Measurements from ENCODE around the gene GLT6D1.

GLT6D1 gene

GRCh38 chr9:135582966-135583687 lies 56.2 kb downstream of the GLT6D1 start:
- Histone ChIP-seq H3K36me3 (ENCODE audit: control insufficient read depth in 2 of 2, insufficient read depth in 2 of 2, low read length in 2 of 2) (no peaks in the 10 kb centered on the region), H3K9ac (ENCODE audit: low read length in 2 of 2) (no peak overlapping the region), H3K4me1 (ENCODE audit: control insufficient read depth, insufficient read depth, low read length) (no peaks in the 10 kb centered on the region), H3K27me3 (ENCODE audit: control insufficient read depth in 1 of 2, insufficient read depth in 2 of 2, low read length in 2 of 2) (peaks cover 0 to 17% of the 10 kb centered on the region in 2 donors), H3K4me3 (ENCODE audit: low read length in 2 of 2) (no peak overlapping the region), H3K9me3 (ENCODE audit: control insufficient read depth in 2 of 2, low read length in 2 of 2) (no peaks in the 10 kb centered on the region), H3K27ac (ENCODE audit: low read length) (no peak overlapping the region)

GRCh38 chr9:135582541-135582940 lies 56.8 kb downstream of the GLT6D1 start:
- Histone ChIP-seq H3K27ac (ENCODE audit: low read length) (no peak overlapping the region), H3K9ac (ENCODE audit: low read length in 2 of 2) (no peak overlapping the region), H3K4me1 (ENCODE audit: control insufficient read depth, insufficient read depth, low read length) (no peaks in the 10 kb centered on the region), H3K36me3 (ENCODE audit: control insufficient read depth in 2 of 2, insufficient read depth in 2 of 2, low read length in 2 of 2) (no peaks in the 10 kb centered on the region), H3K4me3 (ENCODE audit: low read length in 2 of 2) (no peak overlapping the region), H3K27me3 (ENCODE audit: control insufficient read depth in 1 of 2, insufficient read depth in 2 of 2, low read length in 2 of 2) (peaks cover 0 to 17% of the 10 kb centered on the region in 2 donors), H3K9me3 (ENCODE audit: control insufficient read depth in 2 of 2, low read length in 2 of 2) (no peaks in the 10 kb centered on the region)

GRCh38 chr9:135581636-135582426 lies 57.5 kb downstream of the GLT6D1 start:
- H3K27me3 ChIP-seq (ENCODE audit: control insufficient read depth in 1 of 2, insufficient read depth in 2 of 2, low read length in 2 of 2) = peaks cover 0 to 17% of the 10 kb centered on the region in 2 donors
- H3K36me3 ChIP-seq (ENCODE audit: control insufficient read depth in 2 of 2, insufficient read depth in 2 of 2, low read length in 2 of 2) = no peaks in the 10 kb centered on the region
- H3K9ac ChIP-seq (ENCODE audit: low read length in 2 of 2) = no peak overlapping the region
- H3K9me3 ChIP-seq (ENCODE audit: control insufficient read depth in 2 of 2, low read length in 2 of 2) = no peaks in the 10 kb centered on the region
- no peaks in the 10 kb centered on the region for H3K4me1 ChIP-seq (ENCODE audit: control insufficient read depth, insufficient read depth, low read length)
- no peak overlapping the region for H3K27ac ChIP-seq (ENCODE audit: low read length)
- no peak overlapping the region for H3K4me3 ChIP-seq (ENCODE audit: low read length in 2 of 2)

- Histone ChIP-seq H3K27ac (ENCODE audit: low read length) (no peak overlapping the region), H3K36me3 (ENCODE audit: control insufficient read depth in 2 of 2, insufficient read depth in 2 of 2, low read length in 2 of 2) (no peaks in the 10 kb centered on the region), H3K27me3 (ENCODE audit: control insufficient read depth in 1 of 2, insufficient read depth in 2 of 2, low read length in 2 of 2) (peaks cover 0 to 13% of the 10 kb centered on the region in 2 donors), H3K4me3 (ENCODE audit: low read length in 2 of 2) (no peak overlapping the region), H3K9me3 (ENCODE audit: control insufficient read depth in 2 of 2, low read length in 2 of 2) (no peaks in the 10 kb centered on the region), H3K4me1 (ENCODE audit: control insufficient read depth, insufficient read depth, low read length) (no peaks in the 10 kb centered on the region), H3K9ac (ENCODE audit: low read length in 2 of 2) (no peak overlapping the region)
Measured at GRCh38 chr9:135580664-135581380, 58.5 kb downstream of the GLT6D1 start.

- no peak overlapping the region for H3K9ac ChIP-seq (ENCODE audit: low read length in 2 of 2)
- H3K27ac ChIP-seq (ENCODE audit: low read length) = no peak overlapping the region
- H3K9me3 ChIP-seq (ENCODE audit: control insufficient read depth in 2 of 2, low read length in 2 of 2) = no peaks in the 10 kb centered on the region
- H3K27me3 ChIP-seq (ENCODE audit: control insufficient read depth in 1 of 2, insufficient read depth in 2 of 2, low read length in 2 of 2) = peaks cover 0 to 13% of the 10 kb centered on the region in 2 donors
- H3K36me3 ChIP-seq (ENCODE audit: control insufficient read depth in 2 of 2, insufficient read depth in 2 of 2, low read length in 2 of 2) = no peaks in the 10 kb centered on the region
- H3K4me3 ChIP-seq (ENCODE audit: low read length in 2 of 2) = no peak overlapping the region
- no peaks in the 10 kb centered on the region for H3K4me1 ChIP-seq (ENCODE audit: control insufficient read depth, insufficient read depth, low read length)
Measured at GRCh38 chr9:135579889-135580660, 59.3 kb downstream of the GLT6D1 start.

GRCh38 chr9:135579356-135579755 lies 60.0 kb downstream of the GLT6D1 start:
- Histone ChIP-seq H3K36me3 (ENCODE audit: control insufficient read depth in 2 of 2, insufficient read depth in 2 of 2, low read length in 2 of 2) (no peaks in the 10 kb centered on the region), H3K9ac (ENCODE audit: low read length in 2 of 2) (no peak overlapping the region), H3K4me1 (ENCODE audit: control insufficient read depth, insufficient read depth, low read length) (no peaks in the 10 kb centered on the region), H3K27ac (ENCODE audit: low read length) (no peak overlapping the region), H3K4me3 (ENCODE audit: low read length in 2 of 2) (no peak overlapping the region), H3K9me3 (ENCODE audit: control insufficient read depth in 2 of 2, low read length in 2 of 2) (no peaks in the 10 kb centered on the region), H3K27me3 (ENCODE audit: control insufficient read depth in 1 of 2, insufficient read depth in 2 of 2, low read length in 2 of 2) (peaks cover under 1 to 11% of the 10 kb centered on the region in 2 donors)

- no peaks in the 10 kb centered on the region for H3K4me1 ChIP-seq (ENCODE audit: control insufficient read depth, insufficient read depth, low read length)
- peaks cover 3 to 12% of the 10 kb centered on the region in 2 donors for H3K27me3 ChIP-seq (ENCODE audit: control insufficient read depth in 1 of 2, insufficient read depth in 2 of 2, low read length in 2 of 2)
- no peak overlapping the region for H3K27ac ChIP-seq (ENCODE audit: low read length)
- H3K4me3 ChIP-seq (ENCODE audit: low read length in 2 of 2) = no peak overlapping the region
- no peaks in the 10 kb centered on the region for H3K9me3 ChIP-seq (ENCODE audit: control insufficient read depth in 2 of 2, low read length in 2 of 2)
- H3K36me3 ChIP-seq (ENCODE audit: control insufficient read depth in 2 of 2, insufficient read depth in 2 of 2, low read length in 2 of 2) = no peaks in the 10 kb centered on the region
- no peak overlapping the region for H3K9ac ChIP-seq (ENCODE audit: low read length in 2 of 2)
Measured at GRCh38 chr9:135577256-135577655, 62.1 kb downstream of the GLT6D1 start.

GRCh38 chr9:135575995-135576631 lies 63.2 kb downstream of the GLT6D1 start:
- Histone ChIP-seq H3K36me3 (ENCODE audit: control insufficient read depth in 2 of 2, insufficient read depth in 2 of 2, low read length in 2 of 2) (no peaks in the 10 kb centered on the region), H3K9me3 (ENCODE audit: control insufficient read depth in 2 of 2, low read length in 2 of 2) (peaks cover 2 to 4% of the 10 kb centered on the region in 2 donors), H3K27ac (ENCODE audit: low read length) (no peak overlapping the region), H3K4me1 (ENCODE audit: control insufficient read depth, insufficient read depth, low read length) (no peaks in the 10 kb centered on the region), H3K27me3 (ENCODE audit: control insufficient read depth in 1 of 2, insufficient read depth in 2 of 2, low read length in 2 of 2) (peaks cover 3 to 8% of the 10 kb centered on the region in 2 donors), H3K4me3 (ENCODE audit: low read length in 2 of 2) (no peak overlapping the region), H3K9ac (ENCODE audit: low read length in 2 of 2) (no peak overlapping the region)

- Histone ChIP-seq H3K4me1 (ENCODE audit: control insufficient read depth, insufficient read depth, low read length) (no peaks in the 10 kb centered on the region), H3K27ac (ENCODE audit: low read length) (no peak overlapping the region), H3K4me3 (ENCODE audit: low read length in 2 of 2) (no peak overlapping the region), H3K36me3 (ENCODE audit: control insufficient read depth in 2 of 2, insufficient read depth in 2 of 2, low read length in 2 of 2) (no peaks in the 10 kb centered on the region), H3K9me3 (ENCODE audit: control insufficient read depth in 2 of 2, low read length in 2 of 2) (peaks cover 2 to 4% of the 10 kb centered on the region in 2 donors), H3K27me3 (ENCODE audit: control insufficient read depth in 1 of 2, insufficient read depth in 2 of 2, low read length in 2 of 2) (peaks cover 3 to 8% of the 10 kb centered on the region in 2 donors), H3K9ac (ENCODE audit: low read length in 2 of 2) (no peak overlapping the region)
Measured at GRCh38 chr9:135574943-135575342, 64.4 kb downstream of the GLT6D1 start.

- Histone ChIP-seq H3K4me3 (ENCODE audit: low read length in 2 of 2) (no peak overlapping the region), H3K9ac (ENCODE audit: low read length in 2 of 2) (no peak overlapping the region), H3K4me1 (ENCODE audit: control insufficient read depth, insufficient read depth, low read length) (no peaks in the 10 kb centered on the region)
Measured at GRCh38 chr9:135574331-135574730, 65.0 kb downstream of the GLT6D1 start.

More at GRCh38 chr9:135574331-135574730, 65.0 kb downstream of the GLT6D1 start:
- H3K36me3 ChIP-seq (ENCODE audit: control insufficient read depth in 2 of 2, insufficient read depth in 2 of 2, low read length in 2 of 2) = no peaks in the 10 kb centered on the region
- H3K9me3 ChIP-seq (ENCODE audit: control insufficient read depth in 2 of 2, low read length in 2 of 2) = peaks cover 2 to 8% of the 10 kb centered on the region in 2 donors
- H3K27ac ChIP-seq (ENCODE audit: low read length) = no peak overlapping the region
- H3K27me3 ChIP-seq (ENCODE audit: control insufficient read depth in 1 of 2, insufficient read depth in 2 of 2, low read length in 2 of 2) = peaks cover 3 to 6% of the 10 kb centered on the region in 2 donors
